HepG2 (cell line): ENCODE results near the gene SOX5. TPM values are rescaled to one million over a fixed set of nuclear protein-coding genes. Genes with fewer than 3 reads are reported as not detected.

Source experiments
- ATRX ChIP-seq: sonication (generic); formaldehyde crosslinking; IDR thresholded peaks from 2 replicates; pipeline ENCODE4 v1.4.0; 2020; ENCODE audit warnings: missing genetic modification reagents, borderline replicate concordance
- CEBPB ChIP-seq: IDR thresholded peaks from 2 replicates; pipeline ENCODE4 v1.6.1; 2011; ENCODE audit warnings: low read depth, low read length, improper control_type of control experiment, borderline replicate concordance
- FOXC1 ChIP-seq: sonication (generic); formaldehyde crosslinking; IDR thresholded peaks from 2 replicates; pipeline ENCODE4 v1.8.0; 2022; ENCODE audit warnings: mild to moderate bottlenecking, missing genetic modification reagents, borderline replicate concordance
- KDM6A ChIP-seq: IDR thresholded peaks from 2 replicates; pipeline ENCODE4 v1.6.1; 2016; ENCODE audit warnings: low read depth
- MTA3 ChIP-seq: sonication (generic); formaldehyde crosslinking; IDR thresholded peaks from 2 replicates; pipeline ENCODE4 v1.4.0; 2020; ENCODE audit warnings: missing genetic modification reagents
- SATB2 ChIP-seq: sonication (generic); formaldehyde crosslinking; IDR thresholded peaks from 2 replicates; pipeline ENCODE4 v1.5.0; 2020; ENCODE audit warnings: missing genetic modification reagents
- SOX13 ChIP-seq, 3 experiments: fragments of 450-650 bp in 1 of 3; sonication (generic) in 1 of 3; formaldehyde crosslinking in 1 of 3; IDR thresholded peaks in 2 of 3; conservative IDR thresholded peaks in 1 of 3; 2 replicates each; pipeline versions ENCODE4 v1.5.0 to v1.6.1; 2016 to 2020; ENCODE audit warnings: antibody characterized with exemption in 1 of 3, mild to moderate bottlenecking in 1 of 3, missing compliant biosample characterization in 1 of 3, missing genetic modification reagents in 1 of 3, moderate library complexity in 1 of 3
- ZNF251 ChIP-seq: sonication (generic); formaldehyde crosslinking; IDR thresholded peaks from 2 replicates; pipeline ENCODE4 v1.9.0; 2021; ENCODE audit warnings: mild to moderate bottlenecking, missing genetic modification reagents
- ZNF383 ChIP-seq: sonication (generic); formaldehyde crosslinking; IDR thresholded peaks from 2 replicates; pipeline ENCODE4 v1.4.0; 2020; ENCODE audit warnings: missing genetic modification reagents, mild to moderate bottlenecking, borderline replicate concordance
- ZNF776 ChIP-seq: sonication (generic); formaldehyde crosslinking; IDR thresholded peaks from 2 replicates; pipeline ENCODE4 v1.4.0; 2020; ENCODE audit warnings: mild to moderate bottlenecking, missing genetic modification reagents
- polyA plus RNA-seq, 8 experiments: library from polyadenylated mRNA; depleted of rRNA in 3 of 8; stranded (reverse) in 7 of 8; unstranded in 1 of 8; fragments of >200 nt; fragmentation: Illumina TruSeq in 4 of 8; extraction: Trizol in 4 of 8; gene quantifications; 2 replicates each; pipeline versions ENCODE4 v1.2.1 to v1.2.3, GENCODE V29; 2011 to 2016; ENCODE audit warnings: low read depth in 4 of 8, missing spikeins in 1 of 8, mixed read lengths in 1 of 8; ENCODE audit not compliant: insufficient read depth in 1 of 8
- total RNA-seq, 5 experiments: library from RNA; depleted of rRNA; stranded (reverse); fragments of >200 nt; fragmentation: Illumina TruSeq; extraction: Trizol; gene quantifications; 2 replicates each; pipeline ENCODE4 v1.2.3, GENCODE V29; 2016; ENCODE audit warnings: low read depth in 1 of 5
- TF ChIP-seq, protein P1 (sequence below): sonication (generic); formaldehyde crosslinking; IDR thresholded peaks from 2 replicates; pipeline ENCODE4 v1.4.0; 2020; ENCODE audit warnings: missing genetic modification reagents
- TF ChIP-seq, protein P2 (sequence below): sonication (generic); formaldehyde crosslinking; IDR thresholded peaks from 2 replicates; pipeline ENCODE4 v1.9.0; 2021; ENCODE audit warnings: missing genetic modification reagents, mild to moderate bottlenecking, borderline replicate concordance
- TF ChIP-seq, protein P3 (sequence below): sonication (generic); formaldehyde crosslinking; IDR thresholded peaks from 2 replicates; pipeline ENCODE4 v1.4.0; 2020; ENCODE audit warnings: missing genetic modification reagents
- TF ChIP-seq, protein P4 (sequence below): sonication (generic); formaldehyde crosslinking; conservative IDR thresholded peaks from 2 replicates; pipeline ENCODE4 v1.4.0; 2020; ENCODE audit warnings: mild to moderate bottlenecking, missing genetic modification reagents, moderate library complexity
- TF ChIP-seq, protein P5 (sequence below): fragments of 450-650 bp; IDR thresholded peaks from 2 replicates; pipeline ENCODE4 v1.6.1; 2016

Gene SOX5
- total and polyA plus RNA-seq, 2 of the 13 experiments (the other 11 are each of a cell fraction or from before 2014, with no cell fraction given), result 18.5 to 76.4 TPM

DNA sequence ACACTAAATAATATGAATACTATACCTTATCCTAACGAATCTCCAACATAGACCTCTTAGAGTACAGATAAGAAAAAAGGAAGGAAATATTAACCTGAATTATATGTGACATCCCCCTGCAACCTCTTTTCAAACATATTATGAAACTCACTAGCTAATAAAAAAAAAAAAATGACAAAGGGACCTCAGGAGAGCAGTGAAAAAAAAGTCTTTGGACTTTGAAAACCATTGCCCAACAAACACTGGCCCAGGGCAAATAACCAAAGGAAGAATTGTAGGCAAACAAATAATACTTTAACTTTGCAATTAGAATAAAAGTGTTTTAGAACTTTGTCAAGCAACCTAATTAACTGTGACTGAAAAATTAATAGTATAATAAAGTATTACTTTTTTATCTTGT lies 7.7 kb downstream of the SOX5 start (continued):
- TF ChIP-seq, protein P1, sequence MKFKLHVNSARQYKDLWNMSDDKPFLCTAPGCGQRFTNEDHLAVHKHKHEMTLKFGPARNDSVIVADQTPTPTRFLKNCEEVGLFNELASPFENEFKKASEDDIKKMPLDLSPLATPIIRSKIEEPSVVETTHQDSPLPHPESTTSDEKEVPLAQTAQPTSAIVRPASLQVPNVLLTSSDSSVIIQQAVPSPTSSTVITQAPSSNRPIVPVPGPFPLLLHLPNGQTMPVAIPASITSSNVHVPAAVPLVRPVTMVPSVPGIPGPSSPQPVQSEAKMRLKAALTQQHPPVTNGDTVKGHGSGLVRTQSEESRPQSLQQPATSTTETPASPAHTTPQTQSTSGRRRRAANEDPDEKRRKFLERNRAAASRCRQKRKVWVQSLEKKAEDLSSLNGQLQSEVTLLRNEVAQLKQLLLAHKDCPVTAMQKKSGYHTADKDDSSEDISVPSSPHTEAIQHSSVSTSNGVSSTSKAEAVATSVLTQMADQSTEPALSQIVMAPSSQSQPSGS, result peak; percentile 20; the same call in 1 of the 2 replicates
- TF ChIP-seq, protein P2, sequence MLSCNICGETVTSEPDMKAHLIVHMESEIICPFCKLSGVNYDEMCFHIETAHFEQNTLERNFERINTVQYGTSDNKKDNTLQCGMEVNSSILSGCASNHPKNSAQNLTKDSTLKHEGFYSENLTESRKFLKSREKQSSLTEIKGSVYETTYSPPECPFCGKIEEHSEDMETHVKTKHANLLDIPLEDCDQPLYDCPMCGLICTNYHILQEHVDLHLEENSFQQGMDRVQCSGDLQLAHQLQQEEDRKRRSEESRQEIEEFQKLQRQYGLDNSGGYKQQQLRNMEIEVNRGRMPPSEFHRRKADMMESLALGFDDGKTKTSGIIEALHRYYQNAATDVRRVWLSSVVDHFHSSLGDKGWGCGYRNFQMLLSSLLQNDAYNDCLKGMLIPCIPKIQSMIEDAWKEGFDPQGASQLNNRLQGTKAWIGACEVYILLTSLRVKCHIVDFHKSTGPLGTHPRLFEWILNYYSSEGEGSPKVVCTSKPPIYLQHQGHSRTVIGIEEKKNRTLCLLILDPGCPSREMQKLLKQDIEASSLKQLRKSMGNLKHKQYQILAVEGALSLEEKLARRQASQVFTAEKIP (CRISPR knock-in tag), result no peak
- TF ChIP-seq ZNF383 (CRISPR knock-in tag) (no peak), FOXC1 (CRISPR knock-in tag) (no peak), SOX13 (IDR thresholded peaks at IDR 0.05) (peak; percentile 50; the same call in 1 of the 2 replicates), SOX13 (CRISPR knock-in tag; conservative IDR thresholded peaks at IDR 0.05 in 1 of 2, IDR thresholded peaks at IDR 0.05 in 1 of 2) (peak in 1 of 2 experiments; percentile 89; a peak in 2 of 4 replicates), ZNF776 (CRISPR knock-in tag) (no peak), CEBPB (peak; percentile 86), SATB2 (peak; percentile 84; the same call in 1 of the 2 replicates), ATRX (CRISPR knock-in tag) (no peak), MTA3 (no peak), ZNF251 (CRISPR knock-in tag) (no peak), KDM6A (CRISPR knock-in tag) (peak; percentile 74)
- TF ChIP-seq, protein P3, sequence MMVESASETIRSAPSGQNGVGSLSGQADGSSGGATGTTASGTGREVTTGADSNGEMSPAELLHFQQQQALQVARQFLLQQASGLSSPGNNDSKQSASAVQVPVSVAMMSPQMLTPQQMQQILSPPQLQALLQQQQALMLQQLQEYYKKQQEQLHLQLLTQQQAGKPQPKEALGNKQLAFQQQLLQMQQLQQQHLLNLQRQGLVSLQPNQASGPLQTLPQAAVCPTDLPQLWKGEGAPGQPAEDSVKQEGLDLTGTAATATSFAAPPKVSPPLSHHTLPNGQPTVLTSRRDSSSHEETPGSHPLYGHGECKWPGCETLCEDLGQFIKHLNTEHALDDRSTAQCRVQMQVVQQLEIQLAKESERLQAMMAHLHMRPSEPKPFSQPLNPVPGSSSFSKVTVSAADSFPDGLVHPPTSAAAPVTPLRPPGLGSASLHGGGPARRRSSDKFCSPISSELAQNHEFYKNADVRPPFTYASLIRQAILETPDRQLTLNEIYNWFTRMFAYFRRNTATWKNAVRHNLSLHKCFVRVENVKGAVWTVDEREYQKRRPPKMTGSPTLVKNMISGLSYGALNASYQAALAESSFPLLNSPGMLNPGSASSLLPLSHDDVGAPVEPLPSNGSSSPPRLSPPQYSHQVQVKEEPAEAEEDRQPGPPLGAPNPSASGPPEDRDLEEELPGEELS (CRISPR knock-in tag), result peak; percentile 82
- TF ChIP-seq, protein P4, sequence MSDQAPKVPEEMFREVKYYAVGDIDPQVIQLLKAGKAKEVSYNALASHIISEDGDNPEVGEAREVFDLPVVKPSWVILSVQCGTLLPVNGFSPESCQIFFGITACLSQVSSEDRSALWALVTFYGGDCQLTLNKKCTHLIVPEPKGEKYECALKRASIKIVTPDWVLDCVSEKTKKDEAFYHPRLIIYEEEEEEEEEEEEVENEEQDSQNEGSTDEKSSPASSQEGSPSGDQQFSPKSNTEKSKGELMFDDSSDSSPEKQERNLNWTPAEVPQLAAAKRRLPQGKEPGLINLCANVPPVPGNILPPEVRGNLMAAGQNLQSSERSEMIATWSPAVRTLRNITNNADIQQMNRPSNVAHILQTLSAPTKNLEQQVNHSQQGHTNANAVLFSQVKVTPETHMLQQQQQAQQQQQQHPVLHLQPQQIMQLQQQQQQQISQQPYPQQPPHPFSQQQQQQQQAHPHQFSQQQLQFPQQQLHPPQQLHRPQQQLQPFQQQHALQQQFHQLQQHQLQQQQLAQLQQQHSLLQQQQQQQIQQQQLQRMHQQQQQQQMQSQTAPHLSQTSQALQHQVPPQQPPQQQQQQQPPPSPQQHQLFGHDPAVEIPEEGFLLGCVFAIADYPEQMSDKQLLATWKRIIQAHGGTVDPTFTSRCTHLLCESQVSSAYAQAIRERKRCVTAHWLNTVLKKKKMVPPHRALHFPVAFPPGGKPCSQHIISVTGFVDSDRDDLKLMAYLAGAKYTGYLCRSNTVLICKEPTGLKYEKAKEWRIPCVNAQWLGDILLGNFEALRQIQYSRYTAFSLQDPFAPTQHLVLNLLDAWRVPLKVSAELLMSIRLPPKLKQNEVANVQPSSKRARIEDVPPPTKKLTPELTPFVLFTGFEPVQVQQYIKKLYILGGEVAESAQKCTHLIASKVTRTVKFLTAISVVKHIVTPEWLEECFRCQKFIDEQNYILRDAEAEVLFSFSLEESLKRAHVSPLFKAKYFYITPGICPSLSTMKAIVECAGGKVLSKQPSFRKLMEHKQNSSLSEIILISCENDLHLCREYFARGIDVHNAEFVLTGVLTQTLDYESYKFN, result peak; percentile 88
- TF ChIP-seq, protein P5, sequence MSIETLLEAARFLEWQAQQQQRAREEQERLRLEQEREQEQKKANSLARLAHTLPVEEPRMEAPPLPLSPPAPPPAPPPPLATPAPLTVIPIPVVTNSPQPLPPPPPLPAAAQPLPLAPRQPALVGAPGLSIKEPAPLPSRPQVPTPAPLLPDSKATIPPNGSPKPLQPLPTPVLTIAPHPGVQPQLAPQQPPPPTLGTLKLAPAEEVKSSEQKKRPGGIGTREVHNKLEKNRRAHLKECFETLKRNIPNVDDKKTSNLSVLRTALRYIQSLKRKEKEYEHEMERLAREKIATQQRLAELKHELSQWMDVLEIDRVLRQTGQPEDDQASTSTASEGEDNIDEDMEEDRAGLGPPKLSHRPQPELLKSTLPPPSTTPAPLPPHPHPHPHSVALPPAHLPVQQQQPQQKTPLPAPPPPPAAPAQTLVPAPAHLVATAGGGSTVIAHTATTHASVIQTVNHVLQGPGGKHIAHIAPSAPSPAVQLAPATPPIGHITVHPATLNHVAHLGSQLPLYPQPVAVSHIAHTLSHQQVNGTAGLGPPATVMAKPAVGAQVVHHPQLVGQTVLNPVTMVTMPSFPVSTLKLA, result no peak
